ENCODE data around the gene PTH2. TPM values are rescaled to one million over a fixed set of nuclear protein-coding genes. Genes with fewer than 3 reads are reported as not detected.

Gene PTH2
- total RNA-seq, 1 donor from 2014 or later: not detected

- DNase-seq: no peak
These were observed 13.7 kb downstream of the PTH2 start for GRCh38 chr19:49409441-49410029.

- no peak for DNase-seq
These were observed 14.3 kb downstream of the PTH2 start for GRCh38 chr19:49408816-49409440.

GRCh38 chr19:49407482-49408015, 15.7 kb downstream of the PTH2 start:
- DNase-seq: no peak

- no peak for DNase-seq
These were observed 16.2 kb downstream of the PTH2 start for GRCh38 chr19:49407079-49407478.

DNA sequence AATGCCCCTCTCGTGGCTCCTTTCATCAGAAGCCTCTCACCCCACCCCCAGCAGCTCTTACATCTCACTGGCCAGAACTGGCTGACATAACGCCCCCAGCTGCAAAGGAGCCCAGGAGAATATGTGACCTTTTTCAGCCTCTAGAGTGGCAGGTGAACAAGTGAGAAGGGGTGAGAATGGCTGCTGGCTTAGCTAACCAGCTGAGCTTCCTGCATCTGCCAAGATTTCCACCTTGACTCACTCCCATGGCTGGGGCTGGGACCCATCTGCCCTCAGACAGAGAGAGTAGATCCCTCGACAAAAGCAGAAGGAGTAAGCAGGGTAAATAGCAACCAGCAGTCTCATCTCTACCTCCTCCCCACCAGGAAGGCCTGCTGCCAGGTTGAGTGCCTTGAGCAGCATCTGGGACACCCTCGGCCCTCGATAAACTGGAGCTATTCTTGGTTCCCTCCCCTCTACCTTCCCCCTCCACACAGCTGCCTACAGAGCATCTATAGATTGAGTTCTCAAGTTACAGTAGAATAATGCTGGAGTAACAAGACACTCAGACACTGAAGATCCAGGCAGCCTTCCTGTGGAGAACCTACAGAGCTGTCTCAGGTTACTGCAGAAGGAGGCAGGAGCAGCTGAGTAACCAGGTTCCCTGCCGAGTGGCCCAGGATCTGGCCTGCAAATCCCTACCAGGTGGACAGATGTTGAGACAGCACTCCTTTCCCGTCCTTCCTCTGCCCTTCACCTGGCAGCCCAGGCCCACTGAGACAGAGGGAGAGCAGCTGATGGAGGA, 19.6 kb downstream of the PTH2 start:
- peak; percentile 74 for DNase-seq

DNA sequence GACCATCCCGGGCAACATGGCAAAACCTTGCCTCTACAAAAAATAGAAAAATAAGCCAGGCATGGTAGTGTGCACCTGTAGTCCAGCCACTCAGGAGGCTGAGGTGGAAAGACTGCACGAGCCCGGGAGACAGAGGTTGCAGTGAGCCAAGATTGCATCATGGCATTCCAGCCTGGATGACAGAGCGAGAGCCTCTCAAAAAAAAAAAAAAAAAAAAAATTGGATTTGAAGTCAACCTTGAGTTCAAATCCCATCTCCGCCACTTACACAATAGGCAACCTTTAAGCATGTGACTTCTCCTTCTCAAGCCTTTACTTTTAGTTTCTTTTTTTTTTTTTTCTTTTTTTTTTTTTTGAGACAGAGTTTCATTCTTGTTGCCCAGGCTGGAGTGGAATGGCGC, 23.2 kb downstream of the PTH2 start:
- DNase-seq: no peak

DNA sequence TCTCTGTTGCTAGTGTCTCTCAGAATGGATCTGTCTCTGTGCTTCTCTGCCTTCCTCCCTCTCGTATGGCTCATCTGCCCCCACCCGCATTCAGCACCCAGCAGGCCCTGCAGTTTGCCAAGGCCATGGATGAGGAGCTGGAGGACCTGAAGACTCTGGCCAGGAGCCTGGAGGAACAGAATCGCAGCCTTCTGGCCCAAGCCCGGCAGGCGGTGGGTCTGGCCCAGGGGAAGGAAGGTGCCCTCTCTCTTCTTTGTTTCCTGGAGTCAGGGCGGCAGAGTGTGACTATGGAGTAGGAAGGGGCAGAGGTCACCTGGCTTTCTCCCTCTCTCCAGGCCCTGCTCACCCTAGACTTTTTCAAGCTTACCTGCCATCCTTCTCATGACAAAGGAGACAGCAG, 24.3 kb downstream of the PTH2 start:
- no peak for DNase-seq

DNA sequence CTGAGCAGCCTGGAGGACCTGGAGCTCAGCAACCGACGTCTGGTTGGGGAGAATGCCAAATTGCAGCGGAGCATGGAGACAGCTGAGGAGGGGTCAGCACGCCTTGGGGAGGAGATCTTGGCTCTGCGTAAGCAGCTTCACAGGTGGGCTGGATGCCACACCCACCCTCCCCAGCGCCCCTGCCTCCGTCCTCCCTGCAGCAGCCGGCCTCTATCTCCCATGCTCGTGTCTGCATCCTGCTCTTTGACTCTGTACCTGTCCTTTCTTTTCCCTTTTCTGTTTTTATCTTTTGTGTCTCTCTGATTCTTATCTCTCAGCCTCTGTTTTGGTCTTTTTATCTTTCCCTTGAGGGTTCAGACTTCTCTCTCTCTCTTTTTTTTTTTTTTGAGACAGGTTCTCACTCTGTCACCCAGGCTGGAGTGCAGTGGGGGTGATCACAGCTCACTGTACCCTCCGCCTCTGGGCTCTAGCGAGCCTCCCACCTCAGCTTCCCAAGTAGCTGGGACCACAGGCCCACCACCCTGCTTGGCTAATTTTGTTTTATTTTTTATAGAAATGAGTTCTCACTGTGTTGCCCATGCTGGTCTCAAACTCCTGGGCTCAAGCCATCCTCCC, 25.1 kb downstream of the PTH2 start:
- DNase-seq: no peak

DNA sequence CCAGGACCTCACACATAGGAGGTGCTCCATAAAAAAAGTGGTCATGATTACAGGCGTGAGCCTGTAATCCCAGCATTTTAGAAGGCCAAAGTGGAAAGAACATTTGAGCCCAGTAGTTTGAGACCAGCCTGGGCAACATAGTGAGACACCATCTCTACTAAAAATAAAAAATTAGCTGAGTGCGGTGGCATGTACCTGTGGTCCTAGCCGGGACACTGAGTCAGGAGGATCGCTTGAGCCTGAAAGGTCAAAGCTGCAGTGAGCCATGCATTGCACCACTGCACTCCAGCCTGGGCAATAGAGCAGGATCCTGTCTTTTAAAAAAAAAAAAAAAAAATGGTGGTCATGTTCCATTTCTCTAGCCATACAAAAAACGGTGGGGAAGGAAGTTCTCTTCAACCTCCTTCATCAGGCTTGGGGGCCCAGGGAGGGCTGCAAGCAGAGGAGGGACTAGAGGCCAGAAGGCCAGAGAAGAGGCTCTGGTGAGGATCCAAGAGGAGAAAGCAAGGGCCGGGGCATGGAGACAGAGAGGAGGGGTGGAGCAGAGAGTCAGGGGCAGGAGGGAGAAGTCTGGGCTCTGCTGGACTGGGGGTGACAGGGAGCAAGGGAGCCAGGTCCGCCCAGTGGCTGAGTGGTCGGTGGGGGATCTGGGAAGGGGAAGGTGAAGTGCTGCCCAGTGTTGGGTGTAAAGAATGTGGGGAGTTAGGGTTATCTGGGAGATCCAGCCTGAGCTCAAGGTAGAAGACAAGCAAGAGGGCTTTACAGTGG, 26.3 kb downstream of the PTH2 start:
- DNase-seq: no peak

GRCh38 chr19:49395581-49396407, 27.4 kb downstream of the PTH2 start:
- DNase-seq: no peak

DNA sequence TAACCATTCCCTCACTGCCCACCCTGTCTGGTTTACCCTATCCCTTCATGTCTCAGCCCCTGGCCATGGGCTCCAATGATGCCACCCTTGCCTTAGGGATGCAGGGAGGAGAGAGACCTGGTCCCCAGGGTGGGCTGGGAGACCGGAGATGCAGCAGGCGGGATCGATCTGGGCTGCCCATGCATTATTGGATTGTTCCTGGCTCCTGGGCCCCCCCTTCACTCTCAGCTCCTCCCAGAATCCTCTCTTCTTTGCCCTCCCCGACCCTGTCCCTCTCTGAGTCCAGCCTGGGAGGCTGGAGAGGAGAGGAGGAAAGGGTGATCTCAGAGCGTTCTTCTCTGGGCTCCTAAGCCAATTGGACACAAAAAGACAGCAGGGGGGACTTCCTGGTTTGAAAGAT, 29.4 kb downstream of the PTH2 start:
- no peak for DNase-seq

- peak; percentile 91 for DNase-seq
These were observed 31.5 kb downstream of the PTH2 start for GRCh38 chr19:49391581-49392399.

DNA sequence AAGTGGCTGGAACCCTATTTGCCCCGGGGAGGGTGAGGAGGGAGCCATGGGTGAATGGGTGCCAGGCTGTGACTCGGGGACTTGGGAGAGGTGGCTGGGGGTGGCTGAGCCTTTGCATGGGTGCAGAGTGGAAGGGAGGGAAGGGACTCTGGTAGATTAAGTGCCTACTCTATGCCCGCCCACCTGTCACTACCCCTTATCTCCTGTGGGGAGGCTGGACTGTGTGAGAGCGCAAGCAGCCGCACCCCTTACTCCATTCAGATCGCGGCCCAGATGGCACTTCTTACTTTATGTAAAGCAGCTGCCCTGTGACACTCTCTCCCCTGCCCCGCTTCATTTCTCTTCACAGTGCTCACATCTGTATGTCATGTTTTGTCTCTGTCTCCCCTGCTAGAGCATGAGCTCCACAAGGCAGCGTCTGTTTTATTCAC, 32.3 kb downstream of the PTH2 start:
- DNase-seq: no peak

DNA sequence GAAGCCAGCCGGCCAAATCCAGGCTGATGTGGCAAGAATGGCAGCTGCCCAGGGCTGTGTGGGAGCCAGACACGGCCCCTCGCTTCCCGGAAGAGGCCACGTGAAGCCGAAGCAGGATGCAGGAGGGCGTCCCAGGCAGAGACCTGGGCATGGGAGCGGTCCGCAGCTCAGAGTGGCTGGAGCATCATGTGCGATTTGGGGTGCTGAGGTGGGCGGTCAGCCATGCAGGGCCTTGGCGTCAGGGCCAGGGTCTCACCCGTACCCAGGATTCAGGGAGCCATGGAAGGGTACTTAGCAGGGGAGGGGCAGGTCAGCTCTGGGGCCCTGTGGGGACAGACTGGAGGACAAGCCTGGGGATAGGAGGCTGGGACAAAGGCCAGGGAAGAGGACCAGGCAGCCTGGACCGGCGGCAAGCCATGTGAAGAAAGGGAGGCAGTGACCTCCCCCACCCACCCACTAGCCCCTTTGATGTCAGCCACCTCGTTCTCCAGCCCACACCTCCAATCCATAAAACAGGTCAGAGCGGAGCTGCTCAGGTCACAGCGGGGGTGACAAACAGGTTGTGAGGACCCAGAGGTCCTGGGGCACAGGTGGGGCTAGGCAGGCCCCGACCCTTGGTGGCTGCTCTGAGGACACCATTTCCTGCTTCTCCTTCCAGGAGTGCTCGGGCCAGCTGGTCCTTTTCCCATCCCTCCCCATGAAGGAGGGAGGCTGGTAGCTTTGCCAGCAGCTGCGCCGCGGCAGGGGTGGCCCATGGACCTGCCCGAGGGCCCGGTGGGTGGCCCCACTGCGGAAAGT, 32.9 kb downstream of the PTH2 start:
- no peak for DNase-seq

GRCh38 chr19:49389406-49389805, 33.8 kb downstream of the PTH2 start:
- DNase-seq: no peak

GRCh38 chr19:49387936-49388372, 35.3 kb downstream of the PTH2 start, which contains the start of gene KASH5:
Gene KASH5, plus strand, starts transcription at chr19:49388249. Its CDS starts 2,635 bp downstream, at chr19:49390884.
- DNase-seq: peak; percentile 22

- no peak for DNase-seq
These were observed 39.6 kb downstream of the PTH2 start for GRCh38 chr19:49383599-49383998.

GRCh38 chr19:49382639-49383038, 40.6 kb downstream of the PTH2 start:
- DNase-seq: no peak

GRCh38 chr19:49380391-49380790, 42.9 kb downstream of the PTH2 start:
- DNase-seq: no peak

Data from tongue (tissue), 2 donors.